Measurements from ENCODE around the gene CDPF1. TPM values are rescaled to one million over a fixed set of nuclear protein-coding genes. Genes with fewer than 3 reads are reported as not detected.

Gene CDPF1
- total RNA-seq, 1 donor from 2014 or later, result 14.3 TPM

DNA sequence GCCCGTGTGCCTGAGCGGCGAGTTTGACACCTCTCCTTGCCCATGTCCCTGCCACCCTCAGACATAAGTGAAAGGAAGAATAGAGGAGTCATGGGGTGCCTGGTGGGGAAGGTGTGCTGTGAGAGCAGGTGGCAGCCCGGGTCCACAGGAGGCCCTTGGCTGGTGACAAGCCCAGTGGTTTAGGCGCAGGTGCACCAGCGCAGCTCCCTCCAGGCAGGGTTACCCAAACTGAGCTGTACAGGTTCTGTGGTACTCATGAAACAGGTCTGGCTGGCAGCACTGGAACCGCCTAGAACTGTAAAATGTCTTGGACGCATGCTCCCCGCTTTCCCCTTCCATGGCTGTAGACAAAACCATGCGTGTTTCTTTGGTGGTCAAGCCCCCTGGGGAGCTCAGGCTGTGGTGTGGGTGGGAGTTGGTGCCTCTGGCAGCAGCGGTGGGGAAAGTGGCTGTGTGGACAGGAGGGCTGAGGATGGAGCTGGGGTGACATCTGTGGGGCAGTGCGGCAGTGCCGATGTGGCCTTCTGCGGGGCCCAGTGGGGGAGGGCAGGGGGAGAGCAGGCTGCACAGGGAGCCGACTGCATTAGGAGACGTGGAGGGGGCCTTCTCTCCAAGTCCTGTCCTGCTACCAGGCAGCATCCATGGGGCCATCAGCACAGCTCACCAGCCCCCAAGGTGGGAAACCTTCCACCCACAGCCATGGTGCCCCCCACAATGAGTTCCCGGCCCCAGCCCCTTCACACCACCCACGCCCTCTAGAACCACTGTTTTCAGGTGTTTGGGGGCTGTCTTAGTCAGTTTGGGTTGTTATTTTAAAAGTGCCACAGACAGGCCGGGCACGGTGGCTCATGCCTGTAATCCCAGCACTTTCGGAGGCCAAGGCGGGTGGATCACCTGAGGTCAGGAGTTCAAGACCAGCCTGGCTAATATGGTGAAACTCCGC is 41.0 kb upstream of the CDPF1 start:
- intact Hi-C loops (cut with micrococcal nuclease), result loop anchor here (10.0 kb wide), 1 partner anchor 296 kb away; no protein-coding TSS in a partner anchor
- Mint-ChIP-seq H3K4me3 (no peak overlapping the region), H3K4me1 (peaks cover 78% of the 10 kb centered on the region), H3K36me3 (ENCODE audit: low read depth) (no peaks in the 10 kb centered on the region), H3K27me3 (no peaks in the 10 kb centered on the region), H3K9me3 (no peaks in the 10 kb centered on the region), H3K27ac (no peak overlapping the region)
- TF ChIP-seq, protein P1, sequence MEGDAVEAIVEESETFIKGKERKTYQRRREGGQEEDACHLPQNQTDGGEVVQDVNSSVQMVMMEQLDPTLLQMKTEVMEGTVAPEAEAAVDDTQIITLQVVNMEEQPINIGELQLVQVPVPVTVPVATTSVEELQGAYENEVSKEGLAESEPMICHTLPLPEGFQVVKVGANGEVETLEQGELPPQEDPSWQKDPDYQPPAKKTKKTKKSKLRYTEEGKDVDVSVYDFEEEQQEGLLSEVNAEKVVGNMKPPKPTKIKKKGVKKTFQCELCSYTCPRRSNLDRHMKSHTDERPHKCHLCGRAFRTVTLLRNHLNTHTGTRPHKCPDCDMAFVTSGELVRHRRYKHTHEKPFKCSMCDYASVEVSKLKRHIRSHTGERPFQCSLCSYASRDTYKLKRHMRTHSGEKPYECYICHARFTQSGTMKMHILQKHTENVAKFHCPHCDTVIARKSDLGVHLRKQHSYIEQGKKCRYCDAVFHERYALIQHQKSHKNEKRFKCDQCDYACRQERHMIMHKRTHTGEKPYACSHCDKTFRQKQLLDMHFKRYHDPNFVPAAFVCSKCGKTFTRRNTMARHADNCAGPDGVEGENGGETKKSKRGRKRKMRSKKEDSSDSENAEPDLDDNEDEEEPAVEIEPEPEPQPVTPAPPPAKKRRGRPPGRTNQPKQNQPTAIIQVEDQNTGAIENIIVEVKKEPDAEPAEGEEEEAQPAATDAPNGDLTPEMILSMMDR (IDR thresholded peaks at IDR 0.05), result no peak
- ChIA-PET CTCF (interaction anchor here (0.7 kb wide), 1 partner anchor 22 kb away, joined by 3 read pairs; no protein-coding TSS in a partner anchor), POLR2A (no interaction called here)
- DNase-seq (no peak), ATAC-seq (ENCODE audit: low read depth) (no peak)

DNA sequence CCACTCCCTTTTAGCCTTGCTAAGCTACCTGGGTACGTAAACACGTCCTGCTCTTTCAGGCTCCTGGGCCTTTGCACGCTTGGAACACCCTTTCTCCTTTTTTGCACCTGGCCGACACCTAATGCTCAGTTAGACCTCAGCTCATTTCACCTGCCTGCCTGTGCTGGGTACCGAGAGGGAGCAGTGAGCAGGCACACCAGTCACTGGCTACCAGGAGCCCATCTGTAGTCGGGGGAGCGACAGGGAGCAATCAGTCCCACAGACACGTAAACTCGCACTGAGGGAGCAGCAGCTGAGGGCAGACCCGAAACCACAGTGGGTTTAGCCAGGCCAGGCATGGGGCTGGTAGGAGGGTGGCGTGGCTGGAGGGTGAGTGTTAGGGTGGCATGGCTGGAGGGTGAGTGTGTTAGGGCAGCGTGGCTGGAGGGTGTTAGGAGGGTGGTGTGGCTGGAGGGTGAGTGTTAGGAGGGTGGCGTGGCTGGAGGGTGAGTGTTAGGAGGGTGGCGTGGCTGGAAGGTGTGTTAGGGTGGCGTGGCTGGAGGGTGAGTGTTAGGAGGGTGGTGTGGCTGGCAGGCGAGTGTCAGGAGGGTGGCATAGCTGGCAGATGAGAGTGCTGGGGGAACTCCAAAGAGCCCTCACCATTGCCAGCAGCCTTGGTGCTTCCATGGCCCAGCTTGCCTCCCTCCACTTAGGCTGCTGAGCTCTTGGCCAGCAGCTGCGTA is 40.2 kb upstream of the CDPF1 start:
- intact Hi-C loops (cut with micrococcal nuclease), result loop anchor here (10.0 kb wide), 1 partner anchor 295 kb away; no protein-coding TSS in a partner anchor
- H3K4me3 Mint-ChIP-seq, result no peak overlapping the region
- ChIA-PET CTCF (interaction anchor here (0.6 to 0.7 kb wide), 2 partner anchors 23 to 36 kb away, joined by 3 to 4 read pairs; no protein-coding TSS in a partner anchor), POLR2A (interaction anchor here (0.6 to 1.6 kb wide), 2 partner anchors 40 to 149 kb away, joined by 4 to 6 read pairs; partner anchors contain the start of gene CDPF1)
- H3K27ac Mint-ChIP-seq, result no peak overlapping the region
- H3K4me1 Mint-ChIP-seq, result peaks cover 70% of the 10 kb centered on the region
- TF ChIP-seq, protein P1 (IDR thresholded peaks at IDR 0.05), result no peak
- no peaks in the 10 kb centered on the region for H3K9me3 Mint-ChIP-seq
- ATAC-seq (ENCODE audit: low read depth) (no peak), DNase-seq (no peak)
- no peaks in the 10 kb centered on the region for H3K27me3 Mint-ChIP-seq
- H3K36me3 Mint-ChIP-seq (ENCODE audit: low read depth), result peaks cover 2% of the 10 kb centered on the region

- no peak overlapping the region for H3K4me3 Mint-ChIP-seq
- intact Hi-C loops (cut with micrococcal nuclease), result no loop called here
- H3K27ac Mint-ChIP-seq, result no peak overlapping the region
Measured at GRCh38 chr22:46289244-46289891, 39.3 kb upstream of the CDPF1 start.

GRCh38 chr22:46288846-46289243 is 38.8 kb upstream of the CDPF1 start:
- Mint-ChIP-seq H3K4me1 (peaks cover 60% of the 10 kb centered on the region), H3K36me3 (ENCODE audit: low read depth) (peaks cover 10% of the 10 kb centered on the region), H3K27me3 (no peaks in the 10 kb centered on the region), H3K4me3 (no peak overlapping the region), H3K27ac (no peak overlapping the region), H3K9me3 (no peaks in the 10 kb centered on the region)
- DNase-seq, result no peak
- intact Hi-C loops (cut with micrococcal nuclease), result no loop called here
- no peak for ATAC-seq (ENCODE audit: low read depth)
- ChIA-PET CTCF (no interaction called here), POLR2A (interaction anchor here (0.8 to 1.6 kb wide), 5 partner anchors 8 to 1001 kb away, joined by 3 to 6 read pairs (median 4); partner anchors contain the start of genes CDPF1, TRMU and TTC38)
- TF ChIP-seq, protein P1 (IDR thresholded peaks at IDR 0.05), result no peak

More at GRCh38 chr22:46289244-46289891, 39.3 kb upstream of the CDPF1 start:
- POLR2A ChIA-PET, result interaction anchor here (0.9 to 1.6 kb wide), 4 partner anchors 9 to 1001 kb away, joined by 3 to 6 read pairs (median 4); partner anchors contain the start of genes CDPF1 and TTC38
- CTCF ChIA-PET, result interaction anchor here (0.6 kb wide), 1 partner anchor 36 kb away, joined by 4 read pairs; no protein-coding TSS in a partner anchor
- DNase-seq (no peak), ATAC-seq (ENCODE audit: low read depth) (no peak)
- no peaks in the 10 kb centered on the region for H3K27me3 Mint-ChIP-seq
- H3K36me3 Mint-ChIP-seq (ENCODE audit: low read depth), result peaks cover 5% of the 10 kb centered on the region
- TF ChIP-seq, protein P1 (IDR thresholded peaks at IDR 0.05), result no peak
- H3K9me3 Mint-ChIP-seq, result no peaks in the 10 kb centered on the region
- peaks cover 64% of the 10 kb centered on the region for H3K4me1 Mint-ChIP-seq
